WTC11 (cell line): Measurements from ENCODE around the gene ADSL. TPM values are rescaled to one million over a fixed set of nuclear protein-coding genes. Genes with fewer than 3 reads are reported as not detected.

ENCODE experiments used
- ATAC-seq: fragments of 200-7000 bp; cut with Tn5 transposase; 2 replicates; pipeline ENCODE4 v1.10.0; 2021; ENCODE audit warnings: mild to moderate bottlenecking, moderate library complexity
- CTCF ChIA-PET: fragments of 300-600 bp; sonication (Branson Sonifier 250); formaldehyde crosslinking; loops from one replicate; lab custom pipeline; 2021; ENCODE audit warnings: antibody characterized with exemption; lab: Charles Lee
- POLR2A ChIA-PET: fragments of 350-600 bp; sonication (Branson Sonifier 250); formaldehyde crosslinking; loops from one replicate; lab custom pipeline; 2021; ENCODE audit warnings: antibody characterized with exemption; lab: Charles Lee
- DNase-seq: peaks from one replicate; pipeline ENCODE4 v3.0.0; 2021; ENCODE audit warnings: low spot score
- H3K27ac Mint-ChIP-seq: 2 replicates; pipeline ENCODE4 v1.8.0; 2021; ENCODE audit warnings: mixed read lengths
- H3K27me3 Mint-ChIP-seq: 2 replicates; pipeline ENCODE4 v1.8.0; 2021; ENCODE audit warnings: low read depth, mild to moderate bottlenecking, moderate library complexity, mixed read lengths
- H3K36me3 Mint-ChIP-seq: 2 replicates; pipeline ENCODE4 v1.8.0; 2021; ENCODE audit warnings: mixed read lengths
- H3K4me1 Mint-ChIP-seq: 2 replicates; pipeline ENCODE4 v1.8.0; 2022; ENCODE audit warnings: mixed read lengths
- H3K4me3 Mint-ChIP-seq: 2 replicates; pipeline ENCODE4 v1.8.0; 2021; ENCODE audit warnings: mild to moderate bottlenecking, moderate library complexity, mixed read lengths
- H3K9me3 Mint-ChIP-seq: 2 replicates; pipeline ENCODE4 v1.8.0; 2021; ENCODE audit warnings: mixed read lengths
- ATF6 ChIP-seq: sonication (generic); formaldehyde crosslinking; IDR thresholded peaks from 2 replicates; pipeline ENCODE4 v1.8.1; 2023; ENCODE audit warnings: mild to moderate bottlenecking, missing genetic modification reagents
- ERG ChIP-seq: fragments of 250-450 bp; sonication (Bioruptor Pico); IDR thresholded peaks from 2 replicates; pipeline ENCODE4 v1.8.0; 2021; ENCODE audit warnings: mild to moderate bottlenecking
- GRHL2 ChIP-seq: fragments of 250-450 bp; sonication (Bioruptor Pico); IDR thresholded peaks from 2 replicates; pipeline ENCODE4 v1.8.0; 2022; ENCODE audit warnings: mild to moderate bottlenecking, moderate library complexity; ENCODE audit not compliant: insufficient replicate concordance, severe bottlenecking
- HMGXB4 ChIP-seq: sonication (generic); formaldehyde crosslinking; IDR thresholded peaks from 2 replicates; pipeline ENCODE4 v1.8.1; 2023; ENCODE audit warnings: mild to moderate bottlenecking, moderate library complexity, missing genetic modification reagents
- IRF2 ChIP-seq: sonication (generic); formaldehyde crosslinking; IDR thresholded peaks from 2 replicates; pipeline ENCODE4 v1.8.0; 2022; ENCODE audit warnings: low read depth, missing genetic modification reagents, borderline replicate concordance
- JAZF1 ChIP-seq: fragments of 250-450 bp; sonication (Bioruptor Pico); IDR thresholded peaks from 2 replicates; pipeline ENCODE4 v1.9.0; 2021; ENCODE audit warnings: moderate library complexity, mild to moderate bottlenecking, inconsistent platforms
- JUN ChIP-seq: sonication (generic); formaldehyde crosslinking; IDR thresholded peaks from 2 replicates; pipeline ENCODE4 v1.8.0; 2023; ENCODE audit warnings: mild to moderate bottlenecking, missing genetic modification reagents
- KAT7 ChIP-seq: sonication (generic); formaldehyde crosslinking; IDR thresholded peaks from 2 replicates; pipeline ENCODE4 v1.8.1; 2023; ENCODE audit warnings: missing genetic modification reagents, mild to moderate bottlenecking, borderline replicate concordance
- NFE2L1 ChIP-seq: sonication (generic); formaldehyde crosslinking; IDR thresholded peaks from 2 replicates; pipeline ENCODE4 v1.8.1; 2023; ENCODE audit warnings: missing genetic modification reagents
- NFYB ChIP-seq: sonication (generic); formaldehyde crosslinking; conservative IDR thresholded peaks from 2 replicates; pipeline ENCODE4 v1.8.0; 2022; ENCODE audit warnings: low read depth, missing genetic modification reagents
- OVOL2 ChIP-seq: fragments of 250-450 bp; sonication (Bioruptor Pico); IDR thresholded peaks from 2 replicates; pipeline ENCODE4 v1.9.0; 2021; ENCODE audit warnings: mild to moderate bottlenecking, borderline replicate concordance
- RELA ChIP-seq: sonication (generic); formaldehyde crosslinking; IDR thresholded peaks from 2 replicates; pipeline ENCODE4 v1.8.1; 2022; ENCODE audit warnings: missing genetic modification reagents, mild to moderate bottlenecking, borderline replicate concordance
- TEAD1 ChIP-seq: sonication (generic); formaldehyde crosslinking; IDR thresholded peaks from 2 replicates; pipeline ENCODE4 v1.8.0; 2022; ENCODE audit warnings: mild to moderate bottlenecking, missing genetic modification reagents
- ZBTB43 ChIP-seq: sonication (generic); formaldehyde crosslinking; IDR thresholded peaks from 2 replicates; pipeline ENCODE4 v1.8.1; 2023; ENCODE audit warnings: mild to moderate bottlenecking, missing genetic modification reagents
- ZNF121 ChIP-seq: sonication (generic); formaldehyde crosslinking; IDR thresholded peaks from 2 replicates; pipeline ENCODE4 v1.8.0; 2023; ENCODE audit warnings: missing genetic modification reagents
- ZNF232 ChIP-seq: sonication (generic); formaldehyde crosslinking; IDR thresholded peaks from 2 replicates; pipeline ENCODE4 v1.8.0; 2022; ENCODE audit warnings: mild to moderate bottlenecking, missing genetic modification reagents
- ZNF317 ChIP-seq: sonication (generic); formaldehyde crosslinking; IDR thresholded peaks from 2 replicates; pipeline ENCODE4 v1.8.1; 2023; ENCODE audit warnings: low read depth, mild to moderate bottlenecking, moderate library complexity, missing genetic modification reagents, borderline replicate concordance
- ZNF416 ChIP-seq: fragments of 250-450 bp; sonication (Bioruptor Pico); IDR thresholded peaks from 2 replicates; pipeline ENCODE4 v1.9.0; 2021; ENCODE audit warnings: mild to moderate bottlenecking, inconsistent platforms
- total RNA-seq: library from RNA; stranded (reverse); gene quantifications from 3 replicates; pipeline ENCODE4 v1.2.3, GENCODE V29; 2021
- TF ChIP-seq, protein P1 (sequence below): sonication (generic); formaldehyde crosslinking; IDR thresholded peaks from 2 replicates; pipeline ENCODE4 v1.8.0; 2022; ENCODE audit warnings: mild to moderate bottlenecking, missing genetic modification reagents
- TF ChIP-seq, protein P2 (sequence below): fragments of 200-600 bp; IDR thresholded peaks from 2 replicates; pipeline ENCODE4 v1.8.0; 2022; ENCODE audit warnings: antibody characterized with exemption
- TF ChIP-seq, protein P3 (sequence below): sonication (generic); formaldehyde crosslinking; IDR thresholded peaks from 2 replicates; pipeline ENCODE4 v1.8.1; 2022; ENCODE audit warnings: low read depth, missing genetic modification reagents, borderline replicate concordance

The ADSL gene
- total RNA-seq, 1 experiment from 2014 or later: 154 TPM

DNA sequence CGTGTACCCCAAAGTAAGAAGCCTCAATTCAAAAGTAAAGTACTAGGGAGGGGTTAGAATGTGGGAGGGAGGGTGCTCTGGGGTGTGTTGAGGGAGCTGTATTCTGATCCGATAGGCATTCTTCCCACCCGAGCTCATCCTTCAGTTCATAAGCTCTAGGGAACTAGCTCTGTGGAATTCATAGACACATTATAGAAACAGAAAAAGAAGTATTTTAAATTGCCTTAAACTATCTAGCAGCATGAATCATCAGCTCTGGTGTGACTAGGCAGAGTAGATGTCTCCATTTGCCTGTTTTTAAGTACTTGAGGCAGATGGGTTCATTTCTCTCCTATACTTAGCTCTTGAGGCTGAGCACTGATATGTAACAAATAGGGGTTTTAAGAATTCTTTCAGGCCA is 16.8 kb downstream of the ADSL start:
- H3K27ac Mint-ChIP-seq: no peak overlapping the region
- ChIA-PET CTCF (no interaction called here), POLR2A (no interaction called here)
- no peak for ATAC-seq
- no peaks in the 10 kb centered on the region for H3K27me3 Mint-ChIP-seq
- H3K9me3 Mint-ChIP-seq: no peaks in the 10 kb centered on the region
- DNase-seq: no peak
- H3K36me3 Mint-ChIP-seq: peaks cover 97% of the 10 kb centered on the region
- H3K4me1 Mint-ChIP-seq: no peaks in the 10 kb centered on the region
- no peak overlapping the region for H3K4me3 Mint-ChIP-seq
- TF ChIP-seq NFE2L1: no peak
- TF ChIP-seq, protein P1, sequence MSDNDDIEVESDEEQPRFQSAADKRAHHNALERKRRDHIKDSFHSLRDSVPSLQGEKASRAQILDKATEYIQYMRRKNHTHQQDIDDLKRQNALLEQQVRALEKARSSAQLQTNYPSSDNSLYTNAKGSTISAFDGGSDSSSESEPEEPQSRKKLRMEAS (CRISPR knock-in tag): no peak
- no peak for TF ChIP-seq ZNF416 (CRISPR knock-in tag)
- TF ChIP-seq, all 79 proteins: peak for 0

DNA sequence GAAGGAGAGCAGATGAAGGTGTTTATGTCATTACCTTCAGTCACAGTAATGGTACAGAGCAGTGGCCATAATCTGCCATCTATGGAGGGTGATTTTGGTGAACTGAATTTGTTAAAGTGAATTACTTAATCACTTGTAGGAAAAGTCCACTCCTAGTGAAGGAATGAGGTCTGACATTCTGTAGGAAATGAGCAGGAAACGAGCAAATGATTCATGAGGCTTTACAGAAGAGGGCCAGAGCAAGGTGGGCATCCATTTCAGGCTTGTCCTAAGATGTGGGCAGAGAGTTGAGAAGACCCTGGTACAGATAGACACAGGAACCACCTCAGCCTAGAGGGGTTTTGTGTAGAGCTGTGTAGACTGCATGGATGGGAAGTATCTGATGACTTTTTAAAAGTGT is 18.1 kb downstream of the ADSL start:
- DNase-seq (no peak), ATAC-seq (no peak)
- H3K4me3 Mint-ChIP-seq: no peak overlapping the region
- ChIA-PET POLR2A (no interaction called here), CTCF (no interaction called here)
- peaks cover 90% of the 10 kb centered on the region for H3K36me3 Mint-ChIP-seq
- no peaks in the 10 kb centered on the region for H3K9me3 Mint-ChIP-seq
- H3K27ac Mint-ChIP-seq: peak overlapping the region; percentile 17; the same call in 1 of the 2 replicates
- H3K27me3 Mint-ChIP-seq: no peaks in the 10 kb centered on the region
- H3K4me1 Mint-ChIP-seq: no peaks in the 10 kb centered on the region
- TF ChIP-seq, protein P1 (CRISPR knock-in tag): no peak
- no peak for TF ChIP-seq TEAD1 (CRISPR knock-in tag)
- TF ChIP-seq JAZF1: no peak
- no peak for TF ChIP-seq ZNF232
- no peak for TF ChIP-seq RELA (CRISPR knock-in tag)
- TF ChIP-seq NFE2L1: no peak
- TF ChIP-seq GRHL2 (CRISPR knock-in tag): no peak
- no peak for TF ChIP-seq ZBTB43 (CRISPR knock-in tag)
- no peak for TF ChIP-seq HMGXB4 (CRISPR knock-in tag)
- TF ChIP-seq, protein P2, sequence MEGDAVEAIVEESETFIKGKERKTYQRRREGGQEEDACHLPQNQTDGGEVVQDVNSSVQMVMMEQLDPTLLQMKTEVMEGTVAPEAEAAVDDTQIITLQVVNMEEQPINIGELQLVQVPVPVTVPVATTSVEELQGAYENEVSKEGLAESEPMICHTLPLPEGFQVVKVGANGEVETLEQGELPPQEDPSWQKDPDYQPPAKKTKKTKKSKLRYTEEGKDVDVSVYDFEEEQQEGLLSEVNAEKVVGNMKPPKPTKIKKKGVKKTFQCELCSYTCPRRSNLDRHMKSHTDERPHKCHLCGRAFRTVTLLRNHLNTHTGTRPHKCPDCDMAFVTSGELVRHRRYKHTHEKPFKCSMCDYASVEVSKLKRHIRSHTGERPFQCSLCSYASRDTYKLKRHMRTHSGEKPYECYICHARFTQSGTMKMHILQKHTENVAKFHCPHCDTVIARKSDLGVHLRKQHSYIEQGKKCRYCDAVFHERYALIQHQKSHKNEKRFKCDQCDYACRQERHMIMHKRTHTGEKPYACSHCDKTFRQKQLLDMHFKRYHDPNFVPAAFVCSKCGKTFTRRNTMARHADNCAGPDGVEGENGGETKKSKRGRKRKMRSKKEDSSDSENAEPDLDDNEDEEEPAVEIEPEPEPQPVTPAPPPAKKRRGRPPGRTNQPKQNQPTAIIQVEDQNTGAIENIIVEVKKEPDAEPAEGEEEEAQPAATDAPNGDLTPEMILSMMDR: no peak
- TF ChIP-seq, protein P3, sequence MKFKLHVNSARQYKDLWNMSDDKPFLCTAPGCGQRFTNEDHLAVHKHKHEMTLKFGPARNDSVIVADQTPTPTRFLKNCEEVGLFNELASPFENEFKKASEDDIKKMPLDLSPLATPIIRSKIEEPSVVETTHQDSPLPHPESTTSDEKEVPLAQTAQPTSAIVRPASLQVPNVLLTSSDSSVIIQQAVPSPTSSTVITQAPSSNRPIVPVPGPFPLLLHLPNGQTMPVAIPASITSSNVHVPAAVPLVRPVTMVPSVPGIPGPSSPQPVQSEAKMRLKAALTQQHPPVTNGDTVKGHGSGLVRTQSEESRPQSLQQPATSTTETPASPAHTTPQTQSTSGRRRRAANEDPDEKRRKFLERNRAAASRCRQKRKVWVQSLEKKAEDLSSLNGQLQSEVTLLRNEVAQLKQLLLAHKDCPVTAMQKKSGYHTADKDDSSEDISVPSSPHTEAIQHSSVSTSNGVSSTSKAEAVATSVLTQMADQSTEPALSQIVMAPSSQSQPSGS (CRISPR knock-in tag): no peak

DNA sequence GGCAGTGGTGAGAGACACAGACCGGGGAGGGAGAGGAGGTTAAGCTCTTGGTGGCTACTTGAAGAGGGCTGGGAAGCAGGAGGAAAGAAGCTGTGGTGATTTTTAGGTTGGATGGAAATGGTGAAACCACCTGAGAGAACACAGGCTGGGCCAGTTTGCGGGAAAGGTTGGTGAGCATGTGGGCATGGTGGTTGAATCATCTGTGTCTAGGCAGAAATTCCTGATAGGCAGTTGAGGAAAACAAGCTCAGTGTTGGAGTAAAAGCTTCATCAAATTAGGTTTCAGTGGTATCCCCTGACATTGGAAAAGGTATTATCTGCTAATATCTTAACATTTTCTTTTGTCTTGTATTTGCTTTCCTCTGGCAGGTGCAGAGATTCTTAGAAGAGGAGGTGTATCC is 19.8 kb downstream of the ADSL start:
- Mint-ChIP-seq H3K9me3 (no peaks in the 10 kb centered on the region), H3K27ac (no peak overlapping the region), H3K36me3 (peaks cover 73% of the 10 kb centered on the region), H3K4me1 (peaks cover 2% of the 10 kb centered on the region; the same call in 1 of the 2 replicates), H3K4me3 (no peak overlapping the region), H3K27me3 (no peaks in the 10 kb centered on the region)
- ChIA-PET CTCF (no interaction called here), POLR2A (no interaction called here)
- ATAC-seq: no peak
- no peak for DNase-seq
- TF ChIP-seq JUN: no peak
- TF ChIP-seq ZNF317 (CRISPR knock-in tag): no peak
- TF ChIP-seq KAT7: no peak
- no peak for TF ChIP-seq ZNF121 (CRISPR knock-in tag)
- TF ChIP-seq OVOL2 (CRISPR knock-in tag): no peak
- TF ChIP-seq NFYB (CRISPR knock-in tag): no peak
- TF ChIP-seq IRF2 (CRISPR knock-in tag): no peak
- TF ChIP-seq ZBTB43 (CRISPR knock-in tag): no peak
- no peak for TF ChIP-seq ERG (CRISPR knock-in tag)
- TF ChIP-seq NFE2L1: no peak
- TF ChIP-seq ATF6 (CRISPR knock-in tag): no peak
